Immature natural killer cell (primary cell): ENCODE measurements around the gene ZDHHC1. TPM values are rescaled to one million over a fixed set of nuclear protein-coding genes. Genes with fewer than 3 reads are reported as not detected.

ENCODE experiments used
- DNase-seq, 3 donors: peaks; one replicate each; pipeline ENCODE4 v3.0.0; 2022; ENCODE audit warnings: mixed read lengths in 1 of 3
- H3K27ac Mint-ChIP-seq, 6 donors: one replicate each; pipeline ENCODE4 v1.8.0; 2020; ENCODE audit warnings: mixed read lengths in 6 of 6, mild to moderate bottlenecking in 5 of 6, inconsistent platforms in 4 of 6, moderate library complexity in 3 of 6
- H3K27me3 Mint-ChIP-seq, 3 donors: one replicate each; pipeline ENCODE4 v1.8.0; 2020 to 2021; ENCODE audit warnings: low read depth in 3 of 3, mild to moderate bottlenecking in 3 of 3, mixed read lengths in 3 of 3, moderate library complexity in 3 of 3, inconsistent platforms in 1 of 3
- H3K36me3 Mint-ChIP-seq, 3 donors: one replicate each; pipeline ENCODE4 v1.8.0; 2020; ENCODE audit warnings: mixed read lengths in 3 of 3, inconsistent platforms in 2 of 3, mild to moderate bottlenecking in 2 of 3
- H3K4me1 Mint-ChIP-seq, 2 donors: one replicate each; pipeline ENCODE4 v1.8.0; 2020; ENCODE audit warnings: inconsistent platforms in 2 of 2, mild to moderate bottlenecking in 2 of 2, mixed read lengths in 2 of 2, moderate library complexity in 1 of 2
- H3K4me3 Mint-ChIP-seq, 5 donors: one replicate each; pipeline ENCODE4 v1.8.0; 2020; ENCODE audit warnings: mild to moderate bottlenecking in 5 of 5, mixed read lengths in 5 of 5, inconsistent platforms in 3 of 5, moderate library complexity in 3 of 5
- H3K9me3 Mint-ChIP-seq, 6 donors: one replicate each; pipeline ENCODE4 v1.8.0; 2020; ENCODE audit warnings: mild to moderate bottlenecking in 6 of 6, mixed read lengths in 6 of 6, inconsistent platforms in 4 of 6, moderate library complexity in 3 of 6
- polyA plus RNA-seq, 3 donors: library from polyadenylated mRNA; unstranded; fragments of 300-500 nt; fragmentation: Illumina TruSeq; gene quantifications; one replicate each; pipeline ENCODE4 v1.2.3, GENCODE V29; 2021

The ZDHHC1 gene, protein sequence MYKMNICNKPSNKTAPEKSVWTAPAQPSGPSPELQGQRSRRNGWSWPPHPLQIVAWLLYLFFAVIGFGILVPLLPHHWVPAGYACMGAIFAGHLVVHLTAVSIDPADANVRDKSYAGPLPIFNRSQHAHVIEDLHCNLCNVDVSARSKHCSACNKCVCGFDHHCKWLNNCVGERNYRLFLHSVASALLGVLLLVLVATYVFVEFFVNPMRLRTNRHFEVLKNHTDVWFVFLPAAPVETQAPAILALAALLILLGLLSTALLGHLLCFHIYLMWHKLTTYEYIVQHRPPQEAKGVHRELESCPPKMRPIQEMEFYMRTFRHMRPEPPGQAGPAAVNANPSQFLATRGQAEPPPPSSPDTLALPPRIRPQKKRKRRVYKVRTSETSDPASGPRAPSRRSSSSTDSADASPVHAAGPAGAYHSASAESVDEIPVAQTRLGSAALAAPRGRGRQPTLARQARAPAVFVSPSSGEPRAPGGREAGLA
- under 1 TPM in 2 of 3 donors, not detected in 1; 0.64 to 0.71 TPM for polyA plus RNA-seq

GRCh38 chr16:67415872-67416793 lies at the start of gene ZDHHC1:
Gene ZDHHC1, minus strand, starts transcription at chr16:67416477. Its CDS starts 8,702 bp downstream, at chr16:67407775.
- Mint-ChIP-seq H3K27ac (peak within 1 kb of the TSS in 5 of 6 donors; percentile 50 to 82 (median 72)), H3K4me1 (peaks cover 10 to 16% of the 10 kb centered on the region in 2 donors), H3K4me3 (peak within 1 kb of the TSS; percentile 77 to 88 (median 82)), H3K27me3 (peaks cover 6 to 23% (median 9%) of the 10 kb centered on the region in 3 donors), H3K36me3 (no peaks in the 10 kb centered on the region), H3K9me3 (no peaks in the 10 kb centered on the region)
- peak; percentile 57 to 61 (median 60) for DNase-seq

GRCh38 chr16:67464565-67464964 lies 48.3 kb upstream of the ZDHHC1 start:
- Mint-ChIP-seq H3K27me3 (peaks cover 0 to 2% (median 2%) of the 10 kb centered on the region in 3 donors), H3K9me3 (no peaks in the 10 kb centered on the region), H3K4me1 (peaks cover 57 to 80% of the 10 kb centered on the region in 2 donors), H3K4me3 (no peak overlapping the region), H3K36me3 (no peaks in the 10 kb centered on the region), H3K27ac (peak overlapping the region in 1 of 6 donors; percentile 5)
- no peak for DNase-seq

DNA sequence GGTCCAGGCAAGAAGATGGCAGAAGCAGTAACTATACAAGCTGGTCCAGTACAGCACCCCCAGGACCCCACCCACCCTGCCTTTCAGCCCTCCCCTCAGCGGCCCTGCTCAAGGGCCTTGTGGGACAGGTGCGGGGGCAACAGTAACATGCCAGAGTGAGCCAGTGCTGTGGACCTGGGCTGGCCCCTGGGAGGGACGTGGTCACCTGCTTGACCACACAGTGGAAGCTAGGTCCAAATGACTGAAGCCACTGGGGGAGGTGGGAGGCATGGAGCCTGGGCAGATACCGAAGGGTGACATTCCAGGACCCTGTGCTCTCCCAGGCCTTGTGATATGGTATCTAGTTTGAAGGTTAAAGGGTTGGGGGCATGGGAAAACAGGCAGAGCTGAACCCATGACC lies 47.4 kb upstream of the ZDHHC1 start:
- no peaks in the 10 kb centered on the region for H3K36me3 Mint-ChIP-seq
- peaks cover 60 to 79% of the 10 kb centered on the region in 2 donors for H3K4me1 Mint-ChIP-seq
- H3K27ac Mint-ChIP-seq, result no peak overlapping the region
- no peaks in the 10 kb centered on the region for H3K9me3 Mint-ChIP-seq
- no peak for DNase-seq
- no peak overlapping the region for H3K4me3 Mint-ChIP-seq
- H3K27me3 Mint-ChIP-seq, result peaks cover 0 to 2% (median 2%) of the 10 kb centered on the region in 3 donors

DNA sequence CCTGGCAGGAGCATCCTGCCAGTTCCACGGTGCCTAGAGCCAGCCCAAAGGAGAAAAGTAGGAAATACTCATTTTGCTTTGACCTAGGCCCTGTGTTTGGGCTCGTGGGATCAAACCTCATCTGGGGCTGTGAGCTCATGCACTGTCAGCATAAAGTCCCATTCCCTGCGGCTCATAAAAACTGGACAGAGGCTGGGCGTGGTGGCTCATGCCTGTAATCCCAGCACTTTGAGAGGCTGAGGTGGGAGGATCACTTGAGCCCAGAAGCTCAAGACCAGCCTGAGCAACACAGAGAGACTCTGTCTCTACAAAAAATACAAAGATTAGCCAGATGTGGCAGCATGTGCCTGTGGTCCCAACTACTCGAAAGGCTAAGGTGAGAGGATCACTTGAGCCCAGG lies 46.8 kb upstream of the ZDHHC1 start:
- H3K4me1 Mint-ChIP-seq, result peaks cover 58 to 76% of the 10 kb centered on the region in 2 donors
- H3K27me3 Mint-ChIP-seq, result peaks cover 0 to 2% (median 2%) of the 10 kb centered on the region in 3 donors
- no peak overlapping the region for H3K4me3 Mint-ChIP-seq
- no peak overlapping the region for H3K27ac Mint-ChIP-seq
- no peak for DNase-seq
- H3K9me3 Mint-ChIP-seq, result no peaks in the 10 kb centered on the region
- H3K36me3 Mint-ChIP-seq, result no peaks in the 10 kb centered on the region

GRCh38 chr16:67462279-67462655 lies 46.0 kb upstream of the ZDHHC1 start:
- peaks cover 52 to 71% of the 10 kb centered on the region in 2 donors for H3K4me1 Mint-ChIP-seq

GRCh38 chr16:67461600-67462278 lies 45.5 kb upstream of the ZDHHC1 start:
- Mint-ChIP-seq H3K4me1 (peaks cover 54 to 72% of the 10 kb centered on the region in 2 donors), H3K9me3 (no peaks in the 10 kb centered on the region), H3K4me3 (no peak overlapping the region), H3K36me3 (no peaks in the 10 kb centered on the region), H3K27ac (peak overlapping the region in 3 of 6 donors; percentile 40 to 59 (median 44)), H3K27me3 (peaks cover 0 to 2% (median 2%) of the 10 kb centered on the region in 3 donors)
- DNase-seq, result no peak

More at GRCh38 chr16:67462279-67462655, 46.0 kb upstream of the ZDHHC1 start:
- no peak for DNase-seq
- Mint-ChIP-seq H3K9me3 (no peaks in the 10 kb centered on the region), H3K27me3 (peaks cover 0 to 2% (median 2%) of the 10 kb centered on the region in 3 donors), H3K4me3 (no peak overlapping the region), H3K36me3 (no peaks in the 10 kb centered on the region), H3K27ac (peak overlapping the region in 1 of 6 donors; percentile 27)

DNA sequence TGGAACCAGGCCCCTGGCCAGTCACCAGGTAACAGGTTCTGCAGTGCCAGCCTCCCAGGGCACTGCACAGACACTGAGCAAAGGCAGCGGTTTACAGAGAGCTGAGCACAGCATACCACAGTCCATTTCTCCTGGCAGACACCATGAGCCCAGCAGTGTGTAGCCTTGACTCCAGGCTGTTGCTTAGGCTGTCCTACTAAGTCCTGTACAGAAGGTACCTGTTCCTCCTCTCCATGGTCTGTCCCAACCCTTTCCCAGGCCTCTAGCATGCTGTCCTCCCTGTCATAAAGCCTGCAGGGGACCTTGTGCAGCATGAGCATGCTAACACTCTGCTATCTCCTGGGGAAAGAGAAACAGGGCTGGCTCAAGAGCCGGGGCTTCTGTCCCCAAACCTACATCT lies 44.7 kb upstream of the ZDHHC1 start:
- DNase-seq, result no peak
- H3K27ac Mint-ChIP-seq, result peak overlapping the region in 1 of 6 donors; percentile 35
- H3K4me3 Mint-ChIP-seq, result no peak overlapping the region
- no peaks in the 10 kb centered on the region for H3K9me3 Mint-ChIP-seq
- peaks cover 55 to 72% of the 10 kb centered on the region in 2 donors for H3K4me1 Mint-ChIP-seq
- peaks cover 0 to 2% (median 2%) of the 10 kb centered on the region in 3 donors for H3K27me3 Mint-ChIP-seq
- H3K36me3 Mint-ChIP-seq, result no peaks in the 10 kb centered on the region

DNA sequence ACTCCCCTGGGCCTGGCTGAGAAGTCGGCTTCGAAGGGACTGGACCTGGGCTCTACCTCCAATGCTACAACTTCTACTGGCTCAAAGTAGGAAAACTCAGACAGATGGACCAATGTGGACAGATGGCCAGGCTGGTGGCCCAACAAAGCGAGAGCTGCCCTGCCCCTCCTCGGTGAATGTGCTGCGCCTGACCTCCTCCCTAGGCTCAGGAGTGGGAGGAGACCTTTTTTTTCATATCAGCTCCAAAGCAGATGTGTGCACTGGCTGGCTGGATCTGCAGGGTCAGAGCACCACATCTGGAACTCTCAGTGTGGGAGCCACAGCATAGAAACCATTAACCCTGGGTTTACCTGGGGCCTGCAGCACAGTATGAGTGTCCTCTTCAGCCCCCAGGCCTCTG lies 43.9 kb upstream of the ZDHHC1 start:
- Mint-ChIP-seq H3K9me3 (no peaks in the 10 kb centered on the region), H3K27ac (peak overlapping the region in 1 of 6 donors; percentile 35), H3K36me3 (no peaks in the 10 kb centered on the region), H3K4me3 (no peak overlapping the region), H3K4me1 (peaks cover 55 to 72% of the 10 kb centered on the region in 2 donors), H3K27me3 (peaks cover 0 to 2% (median 2%) of the 10 kb centered on the region in 3 donors)
- DNase-seq, result no peak

DNA sequence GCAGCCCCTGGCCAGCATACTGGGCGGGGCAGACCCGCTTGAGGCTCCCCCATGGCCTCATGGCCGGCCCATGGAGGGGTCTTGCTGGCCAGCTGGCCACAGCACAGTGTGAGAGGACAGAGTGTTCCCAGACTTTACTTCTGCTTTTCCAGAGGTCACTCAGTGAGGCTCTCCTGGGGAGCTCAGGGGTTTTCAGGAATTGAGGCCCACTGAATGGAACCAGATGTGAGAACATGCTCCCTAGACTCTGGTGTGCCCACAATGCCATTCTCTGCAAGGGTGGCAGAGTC lies 43.5 kb upstream of the ZDHHC1 start:
- Mint-ChIP-seq H3K4me1 (peaks cover 59 to 72% of the 10 kb centered on the region in 2 donors), H3K9me3 (no peaks in the 10 kb centered on the region), H3K36me3 (no peaks in the 10 kb centered on the region), H3K27me3 (peaks cover 0 to 2% (median 2%) of the 10 kb centered on the region in 3 donors), H3K4me3 (no peak overlapping the region), H3K27ac (no peak overlapping the region)
- no peak for DNase-seq

DNA sequence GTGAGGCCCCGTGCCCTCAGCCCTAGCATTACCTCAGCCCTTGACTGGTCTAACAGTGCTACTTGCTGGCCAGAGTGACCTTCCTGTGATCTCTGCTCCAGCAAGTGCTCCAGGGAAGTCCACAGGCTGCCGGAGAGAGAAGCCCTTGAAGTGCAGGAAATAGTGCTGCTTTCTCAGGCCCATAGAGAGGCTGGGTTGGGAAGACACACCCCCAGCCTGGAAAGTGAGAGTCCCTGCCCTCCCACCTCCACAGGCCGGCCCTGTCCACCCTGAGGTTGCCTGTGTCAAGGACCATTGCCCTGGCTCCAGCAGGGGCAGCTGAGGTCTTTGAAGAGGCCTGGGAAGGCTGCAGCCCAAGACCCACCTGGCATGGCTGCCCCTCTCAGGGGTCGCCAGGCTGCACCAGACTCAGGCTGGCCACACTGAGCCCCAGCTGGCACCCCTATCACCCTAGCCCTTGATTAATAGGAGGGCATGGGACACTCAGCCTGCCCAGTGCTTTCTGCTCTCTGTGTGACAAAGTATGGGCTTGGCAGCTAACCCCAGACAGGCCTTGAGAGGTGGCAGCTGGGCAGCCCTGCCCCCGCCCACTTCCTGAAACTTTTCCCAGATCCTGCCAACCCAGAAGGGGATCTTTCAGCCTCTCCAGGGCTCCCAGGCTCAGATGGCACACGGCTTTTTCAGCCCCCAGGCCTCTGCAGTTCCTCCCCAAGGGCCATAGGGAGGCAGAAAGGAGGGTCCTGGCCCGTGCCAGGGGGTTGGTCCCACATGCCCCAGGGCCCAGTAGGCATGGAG lies 43.0 kb upstream of the ZDHHC1 start:
- Mint-ChIP-seq H3K36me3 (no peaks in the 10 kb centered on the region), H3K27ac (peak overlapping the region in 4 of 6 donors; percentile 57 to 80 (median 65)), H3K4me1 (peaks cover 60 to 71% of the 10 kb centered on the region in 2 donors), H3K9me3 (no peaks in the 10 kb centered on the region), H3K4me3 (no peak overlapping the region), H3K27me3 (peaks cover 0 to 4% (median 2%) of the 10 kb centered on the region in 3 donors)
- no peak for DNase-seq

DNA sequence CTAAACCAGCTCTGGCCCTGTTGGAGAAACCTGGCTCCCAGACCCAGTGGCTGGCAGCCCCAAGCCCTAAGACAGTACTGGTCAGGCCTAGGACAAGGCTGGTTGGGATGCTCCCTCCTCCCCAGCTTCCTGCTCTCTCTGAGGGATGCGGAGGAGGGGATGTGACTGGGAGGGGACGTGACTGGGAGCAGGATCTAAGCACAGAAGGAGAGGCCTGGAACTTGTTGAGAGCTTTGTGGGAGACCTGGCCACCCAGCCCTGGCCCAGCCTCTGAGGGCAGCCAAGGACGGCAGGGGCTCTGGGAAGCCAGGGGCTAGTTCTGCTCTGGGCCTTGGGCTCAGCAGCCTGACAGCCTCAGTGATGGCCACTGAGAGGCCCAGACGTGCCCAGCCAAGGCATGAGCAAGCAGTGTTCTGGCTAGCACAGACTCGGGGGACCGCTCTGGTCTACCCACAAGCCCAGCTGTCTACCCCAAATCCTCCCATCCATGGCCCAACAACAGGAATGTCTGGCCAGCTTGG lies 41.9 kb upstream of the ZDHHC1 start:
- Mint-ChIP-seq H3K9me3 (no peaks in the 10 kb centered on the region), H3K27ac (peak overlapping the region in 1 of 6 donors; percentile 72), H3K36me3 (peaks cover 0 to 1% (median 0%) of the 10 kb centered on the region in 3 donors), H3K27me3 (peaks cover 0 to 4% (median 2%) of the 10 kb centered on the region in 3 donors), H3K4me1 (peaks cover 67 to 71% of the 10 kb centered on the region in 2 donors), H3K4me3 (no peak overlapping the region)
- DNase-seq, result no peak

DNA sequence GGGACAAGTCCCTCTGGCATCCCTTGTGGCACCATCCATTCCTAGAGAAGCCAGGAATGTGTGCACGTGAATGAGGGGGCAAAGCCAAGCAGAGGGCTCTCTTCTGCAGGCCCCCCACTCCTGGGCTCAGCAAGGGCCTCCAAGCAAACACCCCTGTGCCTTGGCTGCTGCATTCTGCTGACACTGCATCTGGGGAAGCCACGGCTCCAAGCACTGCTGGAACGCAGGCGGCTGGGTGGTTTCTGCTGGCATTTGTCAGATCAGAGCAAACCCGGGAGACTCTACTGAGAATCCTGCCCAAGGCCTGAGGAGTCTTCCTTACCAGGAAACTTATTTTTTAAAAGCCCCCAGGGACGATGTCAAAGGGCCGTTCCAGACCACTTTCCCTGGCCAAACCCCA lies 41.3 kb upstream of the ZDHHC1 start:
- Mint-ChIP-seq H3K4me3 (no peak overlapping the region), H3K9me3 (no peaks in the 10 kb centered on the region), H3K27ac (no peak overlapping the region), H3K36me3 (peaks cover 0 to 3% (median 0%) of the 10 kb centered on the region in 3 donors), H3K27me3 (peaks cover 0 to 4% (median 2%) of the 10 kb centered on the region in 3 donors), H3K4me1 (peaks cover 68% of the 10 kb centered on the region in 2 donors)
- no peak for DNase-seq
